K562 (cell line): ENCODE results near the gene NRSN2. TPM values are rescaled to one million over a fixed set of nuclear protein-coding genes. Genes with fewer than 3 reads are reported as not detected.

Experiments
- ATAC-seq: fragments of 200-7000 bp; cut with Tn5 transposase; 3 replicates; pipeline ENCODE4 v1.9.1; 2020; ENCODE audit warnings: moderate library complexity
- BruUV-seq: library from RNA; stranded (reverse); fragments of 400-500 nt; replicated peaks from 2 replicates; lab custom pipeline; 2021; lab: Mats Ljungman, UMichigan
- CTCF ChIA-PET: fragments of 300-600 bp; formaldehyde crosslinking; extraction: SDS; loops from one replicate; lab custom pipeline; 2021; ENCODE audit warnings: low intra/inter-chr PET ratio; lab: Yijun Ruan, JAX
- POLR2A ChIA-PET: fragments of 300-600, 350-650 bp; sonication (Branson Sonifier 250); formaldehyde crosslinking; extraction: SDS; loops from one replicate; lab custom pipeline; 2021; ENCODE audit warnings: antibody characterized with exemption, inconsistent platforms; lab: Yijun Ruan, JAX
- DNase-seq, 4 experiments: peaks; one replicate each; pipeline versions ENCODE4 v3.0.0 to v3.0.0-alpha.2; 2011 to 2018; ENCODE audit warnings: low spot score in 3 of 4, mixed read lengths in 3 of 4; ENCODE audit errors: extremely low read depth in 1 of 4
- FAIRE-seq: peaks from 2 replicates; lab custom pipeline; 2011; peaks lifted over from hg19 to GRCh38; lab: Jason Lieb, UNC
- H2AFZ ChIP-seq: 2 replicates; pipeline ENCODE4 v1.6.0; 2011; ENCODE audit warnings: low read depth, low read length, control low read depth, inconsistent platforms
- H3K27ac ChIP-seq: fragments of 200-600 bp; 3 replicates; pipeline ENCODE4 v1.8.0; 2011; ENCODE audit warnings: low read depth, mild to moderate bottlenecking, control low read depth, inconsistent platforms, low read length, moderate library complexity, mixed read lengths; ENCODE audit errors: extremely low read depth
- H3K27me3 ChIP-seq, 2 experiments: fragments of 300-600 bp in 1 of 2; 2 replicates in 1 of 2; 3 replicates in 1 of 2; pipeline versions ENCODE4 v1.6.0 to v1.8.0; 2011; ENCODE audit warnings: inconsistent platforms in 2 of 2, low read length in 2 of 2, mild to moderate bottlenecking in 1 of 2, mixed read lengths in 1 of 2, moderate library complexity in 1 of 2; ENCODE audit not compliant: control insufficient read depth in 2 of 2, insufficient read depth in 2 of 2
- H3K36me3 ChIP-seq: fragments of 300-600 bp; 3 replicates; pipeline ENCODE4 v1.8.0; 2011; ENCODE audit warnings: mild to moderate bottlenecking, low read length, inconsistent platforms; ENCODE audit not compliant: control insufficient read depth, insufficient read depth
- H3K4me1 ChIP-seq, 2 experiments: fragments of 200-600 bp in 1 of 2; replicated peaks in 1 of 2; 2 replicates in 1 of 2; 3 replicates in 1 of 2; pipeline versions ENCODE4 v1.5.1 to v1.8.0; 2011; ENCODE audit warnings: inconsistent platforms in 2 of 2, low read length in 2 of 2, mild to moderate bottlenecking in 1 of 2, mixed read lengths in 1 of 2, moderate library complexity in 1 of 2; ENCODE audit not compliant: control insufficient read depth in 2 of 2, insufficient read depth in 2 of 2
- H3K4me2 ChIP-seq: 2 replicates; pipeline ENCODE4 v1.6.1; 2011; ENCODE audit warnings: low read length, control low read depth, inconsistent platforms, mixed read lengths; ENCODE audit not compliant: insufficient read depth
- H3K4me3 ChIP-seq: fragments of 200-600 bp; sonication (generic), shearing (Covaris generic); 2 replicates; pipeline ENCODE4 v1.5.1; 2016; ENCODE audit warnings: control low read depth, inconsistent platforms
- H3K79me2 ChIP-seq: fragments of 200-600 bp; 3 replicates; pipeline ENCODE4 v1.8.0; 2011; ENCODE audit warnings: low read length, inconsistent platforms; ENCODE audit not compliant: control insufficient read depth, insufficient read depth
- H3K9ac ChIP-seq, 2 experiments: 2 replicates each; pipeline versions ENCODE4 v1.6.0 to v1.6.1; 2011; ENCODE audit warnings: low read depth in 2 of 2, low read length in 2 of 2, control low read depth in 1 of 2, inconsistent platforms in 1 of 2, mild to moderate bottlenecking in 1 of 2, mixed read lengths in 1 of 2; ENCODE audit not compliant: insufficient read depth in 1 of 2
- H3K9me1 ChIP-seq: one replicate; pipeline ENCODE4 v1.6.0; 2011; ENCODE audit warnings: inconsistent platforms, mild to moderate bottlenecking, low read length, moderate library complexity; ENCODE audit not compliant: control insufficient read depth, insufficient read depth
- H3K9me3 ChIP-seq: replicated peaks from 2 replicates; pipeline ENCODE4 v1.5.1; 2011; ENCODE audit warnings: low read depth, low read length, inconsistent platforms; ENCODE audit not compliant: control insufficient read depth, insufficient read depth
- H4K20me1 ChIP-seq: replicated peaks from 2 replicates; pipeline ENCODE4 v1.6.1; 2011; ENCODE audit warnings: low read length, inconsistent platforms, mixed read lengths; ENCODE audit not compliant: control insufficient read depth, insufficient read depth
- ZBTB34 ChIP-seq: fragments of 250-450 bp; sonication (Bioruptor Pico); IDR thresholded peaks from 2 replicates; pipeline ENCODE4 v1.8.0; 2021; ENCODE audit warnings: mild to moderate bottlenecking, moderate library complexity
- ZNF512 ChIP-seq: IDR thresholded peaks from 2 replicates; pipeline ENCODE4 v1.6.1; 2016; ENCODE audit warnings: missing genetic modification characterization, missing compliant biosample characterization
- WGBS: fragments of 100-300 bp; shearing (Covaris generic); methylation state at CpG from one replicate; pipeline ENCODE4 v1.1.6; 2016; ENCODE audit warnings: low coverage, mixed read lengths; ENCODE audit not compliant: insufficient coverage; ENCODE audit errors: missing lambda C conversion rate; 5-methylcytosine and 5-hydroxymethylcytosine counted together
- in situ Hi-C: fragments of 300-500 bp; cut with MboI; formaldehyde crosslinking; loops from 4 replicates; pipeline ENCODE4 v1.15.0; 2018; ENCODE audit warnings: inconsistent platforms, mixed read lengths
- intact Hi-C: fragments of 100-400 bp; cut with micrococcal nuclease; formaldehyde crosslinking; loops from 2 replicates; pipeline ENCODE4 v1.14.2; 2022
- polyA plus RNA-seq, 8 experiments: library from polyadenylated mRNA; depleted of rRNA in 4 of 8; stranded (reverse) in 5 of 8; unstranded in 3 of 8; fragments of >200 nt; fragmentation: Nextera tagmentation in 2 of 8; fragmentation: Illumina TruSeq in 1 of 8; extraction: Ambion mirVana in 2 of 8; extraction: Trizol in 1 of 8; gene quantifications; 2 replicates each; pipeline versions ENCODE4 v1.2.1 to v1.2.3, GENCODE V29; 2011 to 2014; ENCODE audit warnings: inconsistent platforms in 1 of 8, missing spikeins in 1 of 8
- total RNA-seq, 7 experiments: library from RNA; depleted of rRNA in 6 of 7; stranded (reverse); fragments of >200 nt in 6 of 7; fragmentation: Illumina TruSeq in 2 of 7; extraction: Trizol in 2 of 7; gene quantifications; 2 replicates each; pipeline versions ENCODE4 v1.2.1 to v1.2.3, GENCODE V29; 2011 to 2021; ENCODE audit warnings: low replicate concordance in 1 of 7

NRSN2 gene
- total and polyA plus RNA-seq, 9 of the 15 experiments (the other 6 are each of a cell fraction or from before 2014, with no cell fraction given): 7.5 to 29.7 (median 11.1) TPM

GRCh38 chr20:298776-299391, 48.0 kb upstream of the NRSN2 start:
- intact Hi-C loops (no loop called here), in situ Hi-C loops (no loop called here)
- ChIA-PET CTCF (no interaction called here), POLR2A (interaction anchor here (0.6 to 2.5 kb wide), 11 partner anchors 9 to 93 kb away, joined by 3 to 9 read pairs (median 4); partner anchors contain the start of genes DEFB129 and SOX12)
- TF ChIP-seq ZBTB34 (CRISPR knock-in tag): no peak
- TF ChIP-seq ZNF512 (tag): 0 out of 2 replicates have a peak, but pooled peaks have one; percentile 33
- Histone ChIP-seq H3K4me3 (peak overlapping the region; percentile 90), H3K79me2 (peaks cover 47% of the 10 kb centered on the region), H3K4me2 (peak overlapping the region; percentile 95), H3K9me3 (no peaks in the 10 kb centered on the region), H3K9ac (peak overlapping the region; percentile 91 to 92), H3K27me3 (no peaks in the 10 kb centered on the region), H3K27ac (peak overlapping the region; percentile 93), H2AFZ (no peak overlapping the region), H3K9me1 (no peaks in the 10 kb centered on the region), H3K36me3 (peaks cover 25% of the 10 kb centered on the region; the same call in 2 of the 3 replicates), H3K4me1 (peaks cover 21 to 22% of the 10 kb centered on the region in 2 experiments; a peak in 4 of 5 replicates), H4K20me1 (peaks cover 13% of the 10 kb centered on the region)
- no peak for DNase-seq
- WGBS: 0% methylated on average over 9 of the region's 15 CpGs
- BruUV-seq: no TSS peak
- FAIRE-seq: no peak
- no peak for ATAC-seq
